ACC112 (cell line): ENCODE measurements around the gene SLC4A2.

Experiments used
- H2AFZ ChIP-seq: fragments of 200-600 bp; sonication (generic); one replicate; pipeline ENCODE4 v1.6.0; 2017; ENCODE audit warnings: antibody characterized with exemption, low read length; ENCODE audit not compliant: unreplicated experiment
- H3K27ac ChIP-seq: fragments of 200-600 bp; sonication (generic); 2 replicates; pipeline ENCODE4 v1.5.1; 2014; ENCODE audit warnings: low read depth, mild to moderate bottlenecking, antibody characterized with exemption, low read length, moderate library complexity
- H3K27me3 ChIP-seq: fragments of 200-600 bp; sonication (generic); 2 replicates; pipeline ENCODE4 v1.6.1; 2014; ENCODE audit warnings: mild to moderate bottlenecking, antibody characterized with exemption, low read length, moderate library complexity, mixed read lengths; ENCODE audit not compliant: insufficient read depth
- H3K36me3 ChIP-seq: fragments of 200-600 bp; sonication (generic); 2 replicates; pipeline ENCODE4 v1.6.1; 2016; ENCODE audit warnings: mild to moderate bottlenecking, antibody characterized with exemption, low read length, moderate library complexity, mixed read lengths; ENCODE audit not compliant: insufficient read depth
- H3K4me1 ChIP-seq: fragments of 200-600 bp; sonication (generic); one replicate; pipeline ENCODE4 v1.6.1; 2016; ENCODE audit warnings: low read length, mixed read lengths; ENCODE audit not compliant: insufficient read depth, unreplicated experiment, control insufficient read depth
- H3K4me3 ChIP-seq: fragments of 200-600 bp; sonication (generic); 2 replicates; pipeline ENCODE4 v1.5.1; 2014; ENCODE audit warnings: mild to moderate bottlenecking, low read depth, low read length
- H3K79me2 ChIP-seq: fragments of 200-600 bp; sonication (generic); one replicate; pipeline ENCODE4 v1.6.0; 2016; ENCODE audit warnings: low read length; ENCODE audit not compliant: control insufficient read depth, unreplicated experiment, insufficient read depth

SLC4A2 gene

GRCh38 chr7:151082141-151083070 is 23.0 kb downstream of the SLC4A2 start:
- Histone ChIP-seq H3K79me2 (peaks cover 35% of the 10 kb centered on the region), H3K27ac (peak overlapping the region; percentile 59; the same call in 1 of the 2 replicates)

GRCh38 chr7:151083071-151083823 is 23.9 kb downstream of the SLC4A2 start, which contains the start of gene TMUB1:
Gene TMUB1, minus strand, starts transcription at chr7:151083493. Its CDS starts 930 bp downstream, at chr7:151082563.
- peak within 1 kb of the TSS; percentile 19; the same call in 1 of the 2 replicates for H3K27ac ChIP-seq
- H3K4me1 ChIP-seq = peaks cover 30% of the 10 kb centered on the region
- no peaks in the 10 kb centered on the region for H3K36me3 ChIP-seq
- H3K27me3 ChIP-seq = no peaks in the 10 kb centered on the region
- H2AFZ ChIP-seq = no peak within 1 kb of the TSS
- peak within 1 kb of the TSS; percentile 73 for H3K4me3 ChIP-seq
- peaks cover 43% of the 10 kb centered on the region for H3K79me2 ChIP-seq

More at GRCh38 chr7:151082141-151083070, 23.0 kb downstream of the SLC4A2 start:
- peaks cover 31% of the 10 kb centered on the region for H3K4me1 ChIP-seq
- H3K4me3 ChIP-seq = peak overlapping the region; percentile 73
- no peaks in the 10 kb centered on the region for H3K36me3 ChIP-seq
- no peaks in the 10 kb centered on the region for H3K27me3 ChIP-seq
- no peak overlapping the region for H2AFZ ChIP-seq

GRCh38 chr7:151083824-151084160 is 24.4 kb downstream of the SLC4A2 start:
- Histone ChIP-seq H3K4me3 (peak overlapping the region; percentile 73), H3K27me3 (no peaks in the 10 kb centered on the region), H3K79me2 (peaks cover 43% of the 10 kb centered on the region), H3K36me3 (no peaks in the 10 kb centered on the region), H3K27ac (no peak overlapping the region), H3K4me1 (peaks cover 28% of the 10 kb centered on the region), H2AFZ (no peak overlapping the region)

GRCh38 chr7:151085329-151085690 is 25.9 kb downstream of the SLC4A2 start:
- H3K27ac ChIP-seq = no peak overlapping the region
- H3K4me1 ChIP-seq = peaks cover 32% of the 10 kb centered on the region
- peaks cover 49% of the 10 kb centered on the region for H3K79me2 ChIP-seq
- no peaks in the 10 kb centered on the region for H3K27me3 ChIP-seq
- H2AFZ ChIP-seq = no peak overlapping the region
- no peaks in the 10 kb centered on the region for H3K36me3 ChIP-seq
- H3K4me3 ChIP-seq = peak overlapping the region; percentile 80

GRCh38 chr7:151085691-151086620 is 26.6 kb downstream of the SLC4A2 start, which contains the start of gene AGAP3:
Gene AGAP3, plus strand, starts transcription at chr7:151086475. Its CDS starts 267 bp downstream, at chr7:151086742.
- Histone ChIP-seq H3K79me2 (peaks cover 55% of the 10 kb centered on the region), H3K36me3 (no peaks in the 10 kb centered on the region), H2AFZ (no peak within 1 kb of the TSS), H3K4me1 (peaks cover 32% of the 10 kb centered on the region), H3K27ac (peak within 1 kb of the TSS; percentile 25; the same call in 1 of the 2 replicates), H3K27me3 (no peaks in the 10 kb centered on the region), H3K4me3 (peak within 1 kb of the TSS; percentile 98)

- Histone ChIP-seq H3K4me1 (peaks cover 27% of the 10 kb centered on the region), H3K36me3 (no peaks in the 10 kb centered on the region), H2AFZ (no peak overlapping the region), H3K4me3 (peak overlapping the region; percentile 98), H3K27ac (peak overlapping the region; percentile 25; the same call in 1 of the 2 replicates), H3K79me2 (peaks cover 61% of the 10 kb centered on the region), H3K27me3 (no peaks in the 10 kb centered on the region)
Measured at GRCh38 chr7:151086802-151087244, 27.4 kb downstream of the SLC4A2 start.

- Histone ChIP-seq H3K4me1 (peaks cover 22% of the 10 kb centered on the region), H2AFZ (no peak overlapping the region), H3K27me3 (no peaks in the 10 kb centered on the region), H3K79me2 (peaks cover 61% of the 10 kb centered on the region), H3K36me3 (no peaks in the 10 kb centered on the region), H3K27ac (peak overlapping the region; percentile 82), H3K4me3 (peak overlapping the region; percentile 98)
Measured at GRCh38 chr7:151087245-151088018, 28.0 kb downstream of the SLC4A2 start.

- peaks cover 22% of the 10 kb centered on the region for H3K4me1 ChIP-seq
- H3K27ac ChIP-seq = peak overlapping the region; percentile 82
- H2AFZ ChIP-seq = peak overlapping the region; percentile 79
- no peaks in the 10 kb centered on the region for H3K27me3 ChIP-seq
- no peaks in the 10 kb centered on the region for H3K36me3 ChIP-seq
- peak overlapping the region; percentile 98 for H3K4me3 ChIP-seq
- H3K79me2 ChIP-seq = peaks cover 63% of the 10 kb centered on the region
Measured at GRCh38 chr7:151088019-151088855, 28.8 kb downstream of the SLC4A2 start.
